HFFc6 (cell line): ENCODE data around the gene FTCDNL1. TPM values are rescaled to one million over a fixed set of nuclear protein-coding genes. Genes with fewer than 3 reads are reported as not detected.

ENCODE experiments used
- DNase-seq: peaks from one replicate; pipeline ENCODE4 v3.0.0-alpha.2; 2018
- H3K27ac Mint-ChIP-seq: 2 replicates; pipeline ENCODE4 v1.8.0; 2020; ENCODE audit warnings: mild to moderate bottlenecking, mixed read lengths
- H3K27me3 Mint-ChIP-seq: 2 replicates; pipeline ENCODE4 v1.8.0; 2021; ENCODE audit warnings: mild to moderate bottlenecking, moderate library complexity, mixed read lengths; ENCODE audit not compliant: insufficient read depth
- H3K36me3 Mint-ChIP-seq: 2 replicates; pipeline ENCODE4 v1.8.0; 2021; ENCODE audit warnings: low read depth, mixed read lengths
- H3K4me1 Mint-ChIP-seq: 2 replicates; pipeline ENCODE4 v1.8.0; 2020; ENCODE audit warnings: low read depth, mixed read lengths
- H3K4me3 Mint-ChIP-seq: 2 replicates; pipeline ENCODE4 v1.8.0; 2020; ENCODE audit warnings: mild to moderate bottlenecking, moderate library complexity, mixed read lengths
- H3K9me3 Mint-ChIP-seq: 2 replicates; pipeline ENCODE4 v1.8.0; 2020; ENCODE audit warnings: mild to moderate bottlenecking, mixed read lengths
- CTCF ChIP-seq: fragments of 200-600 bp; sonication (generic); IDR thresholded peaks from 2 replicates; pipeline ENCODE4 v1.5.0; 2021; ENCODE audit warnings: antibody characterized with exemption, mild to moderate bottlenecking
- total RNA-seq, 6 experiments: library from RNA; stranded (reverse); fragmentation: NEBNext Ultra II Directional; extraction: Animal tissue kit (Norgen Biotek cat#: 25700); gene quantifications; 2 replicates in 1 of 6; 3 replicates in 5 of 6; pipeline ENCODE4 v1.2.3, GENCODE V29; 2021

Gene FTCDNL1
- total RNA-seq, 6 experiments from 2014 or later = 0.43 to 0.80 (median 0.64) TPM

- TF ChIP-seq CTCF = no peak
- no peaks in the 10 kb centered on the region for H3K9me3 Mint-ChIP-seq
- no peak for DNase-seq
- H3K4me3 Mint-ChIP-seq = no peak overlapping the region
- H3K27ac Mint-ChIP-seq = no peak overlapping the region
- no peaks in the 10 kb centered on the region for H3K4me1 Mint-ChIP-seq
- no peaks in the 10 kb centered on the region for H3K36me3 Mint-ChIP-seq
- H3K27me3 Mint-ChIP-seq = no peaks in the 10 kb centered on the region
Measured at GRCh38 chr2:199791326-199791725, 59.7 kb downstream of the FTCDNL1 start.

- H3K27me3 Mint-ChIP-seq = no peaks in the 10 kb centered on the region
- peaks cover 5% of the 10 kb centered on the region; the same call in 1 of the 2 replicates for H3K9me3 Mint-ChIP-seq
- H3K27ac Mint-ChIP-seq = no peak overlapping the region
- no peaks in the 10 kb centered on the region for H3K36me3 Mint-ChIP-seq
- TF ChIP-seq CTCF = no peak
- no peak overlapping the region for H3K4me3 Mint-ChIP-seq
- no peak for DNase-seq
- no peaks in the 10 kb centered on the region for H3K4me1 Mint-ChIP-seq
Measured at GRCh38 chr2:199784512-199784911, 66.5 kb downstream of the FTCDNL1 start.

GRCh38 chr2:199779589-199779988 is 71.4 kb downstream of the FTCDNL1 start:
- Mint-ChIP-seq H3K4me3 (no peak overlapping the region), H3K4me1 (no peaks in the 10 kb centered on the region), H3K36me3 (no peaks in the 10 kb centered on the region), H3K27me3 (no peaks in the 10 kb centered on the region), H3K27ac (no peak overlapping the region), H3K9me3 (peaks cover 5% of the 10 kb centered on the region; the same call in 1 of the 2 replicates)
- no peak for DNase-seq
- no peak for TF ChIP-seq CTCF

- Mint-ChIP-seq H3K4me1 (no peaks in the 10 kb centered on the region), H3K9me3 (peaks cover 5% of the 10 kb centered on the region; the same call in 1 of the 2 replicates), H3K27ac (no peak overlapping the region), H3K27me3 (no peaks in the 10 kb centered on the region), H3K4me3 (no peak overlapping the region), H3K36me3 (no peaks in the 10 kb centered on the region)
- no peak for TF ChIP-seq CTCF
- no peak for DNase-seq
Measured at GRCh38 chr2:199778655-199779054, 72.3 kb downstream of the FTCDNL1 start.

- peaks cover 5% of the 10 kb centered on the region; the same call in 1 of the 2 replicates for H3K9me3 Mint-ChIP-seq
- no peaks in the 10 kb centered on the region for H3K36me3 Mint-ChIP-seq
- H3K4me3 Mint-ChIP-seq = no peak overlapping the region
- no peak for TF ChIP-seq CTCF
- no peak for DNase-seq
- H3K4me1 Mint-ChIP-seq = no peaks in the 10 kb centered on the region
- no peak overlapping the region for H3K27ac Mint-ChIP-seq
- H3K27me3 Mint-ChIP-seq = no peaks in the 10 kb centered on the region
Measured at GRCh38 chr2:199777916-199778315, 73.1 kb downstream of the FTCDNL1 start.

- Mint-ChIP-seq H3K27ac (no peak overlapping the region), H3K36me3 (no peaks in the 10 kb centered on the region), H3K4me1 (no peaks in the 10 kb centered on the region), H3K4me3 (no peak overlapping the region), H3K27me3 (no peaks in the 10 kb centered on the region), H3K9me3 (peaks cover 5% of the 10 kb centered on the region; the same call in 1 of the 2 replicates)
- TF ChIP-seq CTCF = no peak
- DNase-seq = no peak
Measured at GRCh38 chr2:199777315-199777714, 73.7 kb downstream of the FTCDNL1 start.
